Uterus (tissue), 2 donors: Measurements from ENCODE around the gene COA8.

Source experiments
- POLR2A ChIP-seq, 2 donors: fragments of 450-650 bp; IDR thresholded peaks; one replicate each; pipeline ENCODE4 v1.6.1; 2016; ENCODE audit warnings: antibody characterized with exemption in 2 of 2, mild to moderate bottlenecking in 1 of 2, moderate library complexity in 1 of 2
- TF ChIP-seq, protein P1 (sequence below), 4 experiments: fragments of 200-600 bp in 2 of 4; fragments of 450-650 bp in 2 of 4; sonication (generic) in 2 of 4; IDR thresholded peaks; one replicate each; pipeline ENCODE4 v1.5.1; 2016 to 2019; ENCODE audit warnings: antibody characterized with exemption in 4 of 4, mild to moderate bottlenecking in 2 of 4, moderate library complexity in 1 of 4

DNA sequence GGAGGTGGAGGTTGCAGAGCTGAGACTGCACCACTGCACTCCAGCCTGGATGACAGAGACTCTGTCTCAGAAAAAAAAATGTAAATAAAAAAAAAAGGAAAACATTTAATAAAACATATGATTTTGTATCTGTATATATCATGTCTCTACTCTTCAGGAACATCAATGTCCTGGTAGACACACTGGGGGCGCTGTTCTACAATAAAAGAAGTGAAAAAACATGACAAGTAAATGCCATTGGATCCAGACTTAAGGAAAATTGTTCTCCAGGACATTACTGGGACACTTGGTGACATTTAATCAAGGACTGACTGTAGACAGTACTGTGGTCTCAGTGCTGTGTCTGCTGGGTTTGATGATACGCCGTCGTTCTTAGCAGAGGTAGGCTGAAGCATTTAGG lies 50.8 kb downstream of the COA8 start:
- TF ChIP-seq POLR2A (IDR thresholded peaks at IDR 0.05): no peak
- TF ChIP-seq, protein P1, sequence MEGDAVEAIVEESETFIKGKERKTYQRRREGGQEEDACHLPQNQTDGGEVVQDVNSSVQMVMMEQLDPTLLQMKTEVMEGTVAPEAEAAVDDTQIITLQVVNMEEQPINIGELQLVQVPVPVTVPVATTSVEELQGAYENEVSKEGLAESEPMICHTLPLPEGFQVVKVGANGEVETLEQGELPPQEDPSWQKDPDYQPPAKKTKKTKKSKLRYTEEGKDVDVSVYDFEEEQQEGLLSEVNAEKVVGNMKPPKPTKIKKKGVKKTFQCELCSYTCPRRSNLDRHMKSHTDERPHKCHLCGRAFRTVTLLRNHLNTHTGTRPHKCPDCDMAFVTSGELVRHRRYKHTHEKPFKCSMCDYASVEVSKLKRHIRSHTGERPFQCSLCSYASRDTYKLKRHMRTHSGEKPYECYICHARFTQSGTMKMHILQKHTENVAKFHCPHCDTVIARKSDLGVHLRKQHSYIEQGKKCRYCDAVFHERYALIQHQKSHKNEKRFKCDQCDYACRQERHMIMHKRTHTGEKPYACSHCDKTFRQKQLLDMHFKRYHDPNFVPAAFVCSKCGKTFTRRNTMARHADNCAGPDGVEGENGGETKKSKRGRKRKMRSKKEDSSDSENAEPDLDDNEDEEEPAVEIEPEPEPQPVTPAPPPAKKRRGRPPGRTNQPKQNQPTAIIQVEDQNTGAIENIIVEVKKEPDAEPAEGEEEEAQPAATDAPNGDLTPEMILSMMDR (IDR thresholded peaks at IDR 0.05): no peak
